WERI-Rb-1 (cell line): Measurements from ENCODE around the gene MFSD11.
"Not testable (repeated sequence)": the region's sequence is repeated elsewhere in the genome, so short reads cannot be mapped to it uniquely, and the experiment has no call there.

Experiments used
- DNase-seq: peaks from one replicate; pipeline ENCODE4 v3.0.0-alpha.2; 2020
- H3K27ac ChIP-seq: fragments of 250-450 bp; sonication (Bioruptor Pico); 2 replicates; pipeline ENCODE4 v1.5.1; 2020; ENCODE audit warnings: mild to moderate bottlenecking, moderate library complexity
- H3K27me3 ChIP-seq: fragments of 250-450 bp; sonication (Bioruptor Pico); 2 replicates; pipeline ENCODE4 v1.5.1; 2021; ENCODE audit warnings: mild to moderate bottlenecking, low read depth, moderate library complexity; ENCODE audit not compliant: insufficient read depth, severe bottlenecking
- H3K36me3 ChIP-seq: fragments of 250-450 bp; sonication (Bioruptor Pico); 2 replicates; pipeline ENCODE4 v1.5.1; 2020; ENCODE audit warnings: mild to moderate bottlenecking, moderate library complexity
- H3K4me3 ChIP-seq: 2 replicates; pipeline ENCODE4 v1.5.1; 2011; ENCODE audit warnings: low read depth, mild to moderate bottlenecking, control low read depth, low read length
- H3K9me3 ChIP-seq: fragments of 250-450 bp; sonication (Bioruptor Pico); 2 replicates; pipeline ENCODE4 v1.5.1; 2021; ENCODE audit warnings: mild to moderate bottlenecking, moderate library complexity; ENCODE audit not compliant: severe bottlenecking
- CTCF ChIP-seq: IDR thresholded peaks from 2 replicates; pipeline ENCODE4 v1.5.1; 2011; ENCODE audit warnings: low read depth, mild to moderate bottlenecking, control low read depth, inconsistent platforms, low read length

The MFSD11 gene

GRCh38 chr17:76775021-76775600 lies 37.2 kb downstream of the MFSD11 start:
- H3K9me3 ChIP-seq: no peaks in the 10 kb centered on the region
- TF ChIP-seq CTCF: no peak
- no peak overlapping the region for H3K4me3 ChIP-seq
- peaks cover 56% of the 10 kb centered on the region for H3K36me3 ChIP-seq
- peak overlapping the region; percentile 62 for H3K27ac ChIP-seq
- H3K27me3 ChIP-seq: no peaks in the 10 kb centered on the region
- peak; percentile 66 for DNase-seq

- peaks cover 46% of the 10 kb centered on the region for H3K36me3 ChIP-seq
- H3K9me3 ChIP-seq: no peaks in the 10 kb centered on the region
- H3K27me3 ChIP-seq: no peaks in the 10 kb centered on the region
- no peak overlapping the region for H3K27ac ChIP-seq
- H3K4me3 ChIP-seq: no peak overlapping the region
- peak; percentile 60 for TF ChIP-seq CTCF
- peak; percentile 27 for DNase-seq
Observed at GRCh38 chr17:76781056-76781982, 43.4 kb downstream of the MFSD11 start.

GRCh38 chr17:76783146-76783545 lies 45.2 kb downstream of the MFSD11 start:
- Histone ChIP-seq H3K27ac (no peak overlapping the region), H3K4me3 (no peak overlapping the region), H3K9me3 (no peaks in the 10 kb centered on the region), H3K27me3 (no peaks in the 10 kb centered on the region), H3K36me3 (peaks cover 34% of the 10 kb centered on the region)
- TF ChIP-seq CTCF: no peak
- DNase-seq: no peak

- TF ChIP-seq CTCF: no peak
- no peaks in the 10 kb centered on the region for H3K27me3 ChIP-seq
- no peak for DNase-seq
- no peak overlapping the region for H3K4me3 ChIP-seq
- H3K27ac ChIP-seq: no peak overlapping the region
- H3K36me3 ChIP-seq: peaks cover 21% of the 10 kb centered on the region
- no peaks in the 10 kb centered on the region for H3K9me3 ChIP-seq
Observed at GRCh38 chr17:76784926-76785325, 47.0 kb downstream of the MFSD11 start.

GRCh38 chr17:76787866-76788265 lies 49.9 kb downstream of the MFSD11 start:
- DNase-seq, H3K36me3 ChIP-seq, H3K27me3 ChIP-seq, H3K9me3 ChIP-seq, H3K4me3 ChIP-seq, H3K27ac ChIP-seq: not testable (repeated sequence)

GRCh38 chr17:76789235-76789788 lies 51.4 kb downstream of the MFSD11 start:
- no peaks in the 10 kb centered on the region for H3K27me3 ChIP-seq
- TF ChIP-seq CTCF: no peak
- H3K36me3 ChIP-seq: peaks cover 6% of the 10 kb centered on the region
- H3K4me3 ChIP-seq: no peak overlapping the region
- no peaks in the 10 kb centered on the region for H3K9me3 ChIP-seq
- no peak for DNase-seq
- no peak overlapping the region for H3K27ac ChIP-seq
